ENCODE measurements around the gene PHYHD1. TPM values are rescaled to one million over a fixed set of nuclear protein-coding genes. Genes with fewer than 3 reads are reported as not detected.

PHYHD1 gene
- 10 to 100 TPM; 14.4 to 43.8 (median 32.4) TPM for total RNA-seq

DNA sequence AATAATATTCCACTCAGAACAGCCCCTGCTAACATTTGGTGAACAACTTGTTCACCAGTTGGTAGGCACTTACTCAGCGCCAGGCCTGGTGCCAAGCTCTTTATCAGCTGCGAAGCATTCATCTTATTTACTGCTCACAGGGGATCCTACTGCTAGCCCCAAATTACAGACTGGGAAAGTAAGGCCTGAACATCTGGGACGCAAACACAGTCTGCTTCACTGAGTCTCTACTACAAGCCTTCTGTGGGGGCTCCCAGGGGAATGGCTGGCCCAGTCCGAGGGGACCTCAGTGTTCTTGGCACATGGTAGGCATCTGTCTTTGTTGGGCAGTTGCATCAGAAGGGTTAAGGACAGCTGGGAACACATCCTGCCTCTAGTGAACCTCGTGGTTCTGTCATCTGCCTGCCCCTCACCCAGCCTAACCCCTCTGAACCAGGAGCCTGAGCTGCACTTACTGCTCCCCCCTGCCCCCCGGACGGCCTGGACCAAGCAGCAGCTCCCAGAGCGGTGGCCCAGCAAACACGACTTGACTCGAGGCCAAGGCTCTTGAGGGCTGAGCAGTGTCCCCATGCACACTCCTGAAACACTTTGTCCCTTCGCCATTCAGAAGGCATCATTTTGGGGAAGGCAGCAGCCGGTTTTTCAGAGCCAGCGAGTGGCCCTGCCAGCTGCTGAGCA is at the start of gene PHYHD1:
TSS of gene PHYHD1 (plus strand) at position 602 of the 678 bp plus-strand sequence. CDS start 1,342 bp downstream, outside the sequence.
- TF ChIP-seq, protein P1, sequence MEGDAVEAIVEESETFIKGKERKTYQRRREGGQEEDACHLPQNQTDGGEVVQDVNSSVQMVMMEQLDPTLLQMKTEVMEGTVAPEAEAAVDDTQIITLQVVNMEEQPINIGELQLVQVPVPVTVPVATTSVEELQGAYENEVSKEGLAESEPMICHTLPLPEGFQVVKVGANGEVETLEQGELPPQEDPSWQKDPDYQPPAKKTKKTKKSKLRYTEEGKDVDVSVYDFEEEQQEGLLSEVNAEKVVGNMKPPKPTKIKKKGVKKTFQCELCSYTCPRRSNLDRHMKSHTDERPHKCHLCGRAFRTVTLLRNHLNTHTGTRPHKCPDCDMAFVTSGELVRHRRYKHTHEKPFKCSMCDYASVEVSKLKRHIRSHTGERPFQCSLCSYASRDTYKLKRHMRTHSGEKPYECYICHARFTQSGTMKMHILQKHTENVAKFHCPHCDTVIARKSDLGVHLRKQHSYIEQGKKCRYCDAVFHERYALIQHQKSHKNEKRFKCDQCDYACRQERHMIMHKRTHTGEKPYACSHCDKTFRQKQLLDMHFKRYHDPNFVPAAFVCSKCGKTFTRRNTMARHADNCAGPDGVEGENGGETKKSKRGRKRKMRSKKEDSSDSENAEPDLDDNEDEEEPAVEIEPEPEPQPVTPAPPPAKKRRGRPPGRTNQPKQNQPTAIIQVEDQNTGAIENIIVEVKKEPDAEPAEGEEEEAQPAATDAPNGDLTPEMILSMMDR (IDR thresholded peaks at IDR 0.05), result no peak
- DNase-seq (ENCODE audit: low spot score), result no peak
- ATAC-seq (ENCODE audit: low FRiP score), result peak; percentile 34

DNA sequence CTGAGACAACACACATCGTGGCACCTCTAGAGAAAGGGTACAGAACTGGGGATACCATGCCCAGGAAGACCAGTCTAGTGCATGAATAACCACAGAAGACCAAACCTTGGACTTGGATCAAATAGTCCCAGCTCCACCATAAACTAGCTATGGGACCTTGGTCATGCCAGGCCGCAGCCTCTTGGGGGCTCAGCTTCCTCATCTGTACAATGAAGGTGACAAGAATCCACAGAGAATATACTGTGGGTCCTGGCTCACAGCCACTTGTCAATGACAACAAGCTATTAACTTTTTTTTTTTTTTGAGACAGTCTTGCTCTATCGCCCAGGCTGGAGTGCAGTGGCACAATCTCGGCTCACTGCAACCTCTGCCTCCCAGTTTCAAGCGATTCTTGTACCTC is 42.9 kb upstream of the PHYHD1 start:
- TF ChIP-seq, protein P1 (IDR thresholded peaks at IDR 0.05), result no peak
- DNase-seq (ENCODE audit: low spot score) (no peak), ATAC-seq (ENCODE audit: low FRiP score) (no peak)

DNA sequence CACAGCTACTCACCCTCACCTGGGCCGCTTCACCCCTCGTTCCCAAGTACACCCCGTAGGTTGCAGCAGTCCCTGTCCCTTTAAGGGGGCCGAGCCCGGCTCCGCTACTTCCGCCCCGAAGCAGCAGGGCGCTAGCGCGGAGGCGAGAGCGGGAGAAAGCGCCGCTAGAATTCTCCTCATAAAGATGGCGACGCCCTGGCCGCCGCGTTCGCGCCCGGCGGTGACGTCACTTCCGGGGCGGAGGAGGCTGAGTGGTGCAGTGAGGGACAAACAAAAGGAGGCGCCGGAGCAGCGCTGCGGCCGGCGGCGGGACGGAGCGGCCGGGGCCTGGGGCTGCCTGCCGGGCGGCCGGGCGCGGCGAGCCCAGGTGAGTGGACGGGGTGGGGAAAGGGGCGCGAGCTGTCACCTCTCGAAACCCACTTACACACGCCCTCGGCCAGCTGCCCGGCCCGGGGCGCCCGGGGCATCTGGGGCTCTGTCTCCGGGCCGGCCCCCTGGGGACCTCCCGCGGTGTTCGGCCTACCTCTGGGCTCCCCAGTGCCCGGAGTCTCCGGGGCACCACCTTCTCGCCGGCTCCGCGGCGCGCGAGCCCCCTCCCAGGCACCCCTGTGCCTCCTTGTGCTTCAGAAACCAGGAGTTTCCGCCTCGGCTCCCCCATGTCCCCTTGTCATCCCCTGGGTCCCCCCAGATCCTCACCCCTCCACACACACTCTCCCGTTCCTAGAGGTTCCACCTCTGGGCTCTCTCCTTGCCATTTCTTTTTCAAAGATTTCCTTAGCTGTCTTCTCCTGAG is 38.7 kb upstream of the PHYHD1 start, which contains the start of the genes KYAT1 and LRRC8A:
TSS of gene KYAT1 (minus strand) at position 67 of the 793 bp plus-strand sequence. CDS start 36,545 bp downstream, outside the sequence.
TSS of gene LRRC8A (plus strand) at position 250 of the 793 bp plus-strand sequence. CDS start 25,032 bp downstream, outside the sequence.
- DNase-seq (ENCODE audit: low spot score) (peak; percentile 95), ATAC-seq (ENCODE audit: low FRiP score) (peak; percentile 84)
- TF ChIP-seq, protein P1 (IDR thresholded peaks at IDR 0.05), result no peak

DNA sequence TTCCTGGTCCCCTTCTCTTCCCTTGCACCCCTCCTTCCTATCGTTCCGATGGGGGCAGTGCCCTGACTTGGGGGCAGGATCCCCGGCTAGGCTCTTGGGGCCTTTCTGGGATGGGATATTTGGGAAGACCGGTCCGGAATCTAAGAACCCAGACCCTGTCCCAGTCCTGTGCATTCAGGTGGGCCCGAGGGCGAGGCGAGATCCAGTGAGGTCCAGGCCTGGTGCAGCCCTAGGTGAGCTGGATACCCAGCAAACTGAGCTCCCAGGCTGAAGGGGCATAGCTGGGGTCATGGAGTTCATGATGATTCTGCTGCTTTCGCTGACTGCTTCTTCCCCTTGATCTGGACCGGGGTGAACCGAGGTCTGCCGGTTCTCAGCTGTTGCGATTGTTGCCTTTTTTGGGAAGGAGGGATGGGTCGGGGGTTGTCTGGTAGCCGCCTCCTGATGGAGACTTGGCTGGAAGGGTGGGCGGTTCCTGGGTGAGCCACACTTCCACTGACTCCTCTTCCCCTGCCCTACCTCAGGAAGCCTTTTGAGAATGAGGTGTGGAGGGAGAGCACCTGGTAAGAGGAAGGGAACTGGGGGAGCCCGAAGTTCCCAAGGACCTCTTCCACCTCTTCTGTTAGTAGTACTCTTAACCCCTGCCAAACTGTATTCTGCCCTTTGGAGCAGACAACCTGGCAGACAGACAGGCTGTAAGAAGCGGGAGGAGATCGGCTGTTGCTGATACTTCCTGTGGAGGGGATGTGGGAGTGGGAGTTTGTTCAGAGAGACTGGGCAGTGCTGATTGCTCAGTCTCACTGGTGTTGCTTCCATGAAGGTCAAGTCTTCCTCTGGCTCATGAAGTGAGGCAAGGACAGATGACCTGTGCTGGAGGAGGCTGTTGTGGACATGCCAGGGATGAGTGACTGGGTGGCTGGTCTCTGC is 37.8 kb upstream of the PHYHD1 start:
- ATAC-seq (ENCODE audit: low FRiP score), result peak; percentile 51
- TF ChIP-seq, protein P1 (IDR thresholded peaks at IDR 0.05), result no peak

DNA sequence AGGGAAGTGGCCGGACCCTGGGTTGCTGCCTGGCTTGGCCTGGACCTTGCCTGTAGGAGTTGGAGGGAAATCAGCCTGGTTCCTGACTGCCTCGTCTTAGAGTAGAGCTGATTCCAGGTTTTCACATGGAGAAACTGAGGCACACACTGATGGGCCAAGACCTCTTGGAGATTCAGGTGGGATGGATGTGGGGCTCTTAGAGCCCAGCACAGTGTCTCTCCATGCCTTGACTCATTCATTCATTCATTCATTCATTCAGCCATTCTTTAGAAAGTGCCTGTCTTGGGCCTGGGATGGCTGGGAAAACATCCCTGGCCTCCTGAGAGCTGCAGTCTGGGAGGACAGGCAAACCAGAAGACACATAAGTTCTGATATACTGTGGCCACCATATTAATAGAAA is 36.6 kb upstream of the PHYHD1 start:
- TF ChIP-seq, protein P1 (IDR thresholded peaks at IDR 0.05), result no peak
- DNase-seq (ENCODE audit: low spot score) (no peak), ATAC-seq (ENCODE audit: low FRiP score) (no peak)

More for the DNA sequence above, 37.8 kb upstream of the PHYHD1 start:
- no peak for DNase-seq (ENCODE audit: low spot score)

DNA sequence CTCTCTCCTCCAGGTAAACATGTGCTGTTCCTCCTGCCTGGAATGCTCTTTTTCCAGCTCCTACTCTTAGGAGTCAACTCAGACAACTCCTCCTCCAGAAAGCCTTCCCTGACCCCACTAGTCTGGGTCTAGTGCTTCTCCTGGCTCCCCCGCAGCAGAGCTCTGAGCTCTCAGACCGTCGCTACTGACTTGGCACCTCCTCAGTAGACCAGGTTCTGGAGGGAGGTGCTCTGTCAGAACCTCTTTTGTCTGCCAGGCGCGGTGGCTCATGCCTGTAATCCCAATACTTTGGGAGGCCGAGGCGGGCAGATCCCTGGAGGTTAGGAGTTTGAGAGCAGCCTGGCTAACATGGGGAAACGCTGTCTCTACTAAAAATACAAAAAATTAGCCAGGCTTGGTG is 35.4 kb upstream of the PHYHD1 start:
- no peak for DNase-seq (ENCODE audit: low spot score)
- no peak for ATAC-seq (ENCODE audit: low FRiP score)
- TF ChIP-seq, protein P1 (IDR thresholded peaks at IDR 0.05), result no peak
